GM12892 (cell line): ENCODE results near the gene UNKL.

Experiments used
- POLR2A ChIP-seq: IDR thresholded peaks from 2 replicates; pipeline ENCODE4 v1.6.1; 2011; ENCODE audit warnings: low read depth, low read length, control low read depth
- POLR2AphosphoS5 ChIP-seq: IDR thresholded peaks from 2 replicates; pipeline ENCODE4 v1.6.1; 2011; ENCODE audit warnings: low read depth, low read length, control low read depth

- no peak for TF ChIP-seq POLR2A
- no peak for TF ChIP-seq POLR2AphosphoS5
These were observed 68.7 kb downstream of the UNKL start for GRCh38 chr16:1345651-1346421.
